Sigmoid colon (tissue), 4 donors: ENCODE data around the gene PHGDH.

ENCODE experiments used
- CTCF ChIP-seq, 4 experiments: fragments of 450-650 bp in 3 of 4; fragments of 200-600 bp in 1 of 4; IDR thresholded peaks; one replicate each; pipeline ENCODE4 v1.5.1; 2016 to 2019; ENCODE audit warnings: antibody characterized with exemption in 4 of 4, mild to moderate bottlenecking in 3 of 4, moderate library complexity in 2 of 4
- POLR2AphosphoS5 ChIP-seq, 4 donors: sonication (generic); formaldehyde crosslinking; IDR thresholded peaks; one replicate each; pipeline ENCODE4 v1.6.1; 2017; ENCODE audit warnings: antibody characterized with exemption in 4 of 4

DNA sequence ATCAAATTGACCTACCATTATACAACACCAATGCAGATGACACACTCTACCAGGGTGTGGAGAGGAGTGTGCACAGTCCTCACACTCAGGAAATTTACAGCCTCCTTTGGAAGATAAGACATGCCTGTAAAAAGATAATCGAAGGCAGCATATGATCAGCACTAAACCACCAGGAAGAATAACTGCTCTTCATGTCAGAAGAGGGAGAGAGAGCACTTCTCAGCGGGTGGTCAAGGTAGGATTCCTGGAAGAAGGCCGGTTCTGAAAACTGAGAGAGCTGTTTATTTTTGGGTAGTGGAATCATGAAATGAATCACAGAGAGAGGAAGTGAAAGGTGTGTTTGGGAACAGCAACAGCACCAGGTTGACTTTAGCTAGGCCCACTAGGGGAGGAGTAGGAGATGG lies 49.7 kb upstream of the PHGDH start:
- no peak for TF ChIP-seq CTCF (IDR thresholded peaks at IDR 0.05)
- no peak for TF ChIP-seq POLR2AphosphoS5 (IDR thresholded peaks at IDR 0.05)
